H1 (cell line): ENCODE data around the gene GRM8. TPM values are rescaled to one million over a fixed set of nuclear protein-coding genes. Genes with fewer than 3 reads are reported as not detected.

ENCODE experiments used
- CTCF ChIA-PET: fragments of 300-600 bp; sonication (Branson Sonifier 250); formaldehyde crosslinking; loops from one replicate; lab custom pipeline; 2021; ENCODE audit not compliant: partially characterized antibody; lab: Charles Lee
- POLR2A ChIA-PET: fragments of 300-600 bp; sonication (Branson Sonifier 250); formaldehyde crosslinking; loops from one replicate; lab custom pipeline; 2021; ENCODE audit warnings: inconsistent platforms; ENCODE audit not compliant: partially characterized antibody; lab: Charles Lee
- DNase-seq, 2 experiments: peaks; one replicate each; pipeline versions ENCODE4 v3.0.0 to v3.0.0-alpha.2; 2010 to 2022; ENCODE audit warnings: low spot score in 2 of 2, low read depth in 1 of 2, mixed read lengths in 1 of 2
- FAIRE-seq: peaks from 2 replicates; lab custom pipeline; 2011; peaks lifted over from hg19 to GRCh38; lab: Jason Lieb, UNC
- H2AFZ ChIP-seq: 2 replicates; pipeline ENCODE4 v1.8.1; 2012; ENCODE audit warnings: low read length, inconsistent platforms
- H2AK5ac ChIP-seq: 2 replicates; pipeline ENCODE4 v1.6.1; 2013; ENCODE audit warnings: low read depth, low read length
- H2BK120ac ChIP-seq: replicated peaks from 2 replicates; pipeline ENCODE3; 2013; ENCODE audit warnings: low read depth, low read length, inconsistent platforms
- H2BK12ac ChIP-seq: 2 replicates; pipeline ENCODE4 v1.6.1; 2013; ENCODE audit warnings: low read depth, low read length
- H2BK15ac ChIP-seq: 2 replicates; pipeline ENCODE4 v1.6.1; 2013; ENCODE audit warnings: low read length
- H2BK20ac ChIP-seq: 2 replicates; pipeline ENCODE4 v1.6.1; 2013; ENCODE audit warnings: low read length
- H2BK5ac ChIP-seq: 2 replicates; pipeline ENCODE4 v1.6.1; 2013; ENCODE audit warnings: low read depth, low read length
- H3K14ac ChIP-seq: 2 replicates; pipeline ENCODE4 v1.6.1; 2013; ENCODE audit warnings: inconsistent platforms; ENCODE audit not compliant: insufficient read length
- H3K18ac ChIP-seq: 2 replicates; pipeline ENCODE4 v1.6.1; 2013; ENCODE audit warnings: low read length; ENCODE audit errors: extremely low read depth
- H3K23ac ChIP-seq: 2 replicates; pipeline ENCODE4 v1.6.1; 2013; ENCODE audit warnings: inconsistent platforms; ENCODE audit not compliant: insufficient read length
- H3K23me2 ChIP-seq: 2 replicates; pipeline ENCODE4 v1.6.1; 2013; ENCODE audit warnings: low read depth, low read length
- H3K27ac ChIP-seq: 2 replicates; pipeline ENCODE4 v1.6.1; 2011; ENCODE audit warnings: low read depth, low read length, inconsistent platforms
- H3K27me3 ChIP-seq, 4 experiments: replicated peaks in 1 of 4; 1 replicate in 1 of 4; 2 replicates in 3 of 4; pipeline versions ENCODE4 v1.6.1 to v1.8.1; 2011 to 2013; ENCODE audit warnings: low read length in 3 of 4, mild to moderate bottlenecking in 3 of 4, inconsistent platforms in 2 of 4, mixed read lengths in 2 of 4, moderate library complexity in 1 of 4; ENCODE audit not compliant: control insufficient read depth in 3 of 4, insufficient read depth in 3 of 4; ENCODE audit errors: extremely low read depth in 1 of 4
- H3K36me3 ChIP-seq, 4 experiments: 2 replicates each; pipeline versions ENCODE4 v1.6.1 to v1.8.1; 2011 to 2013; ENCODE audit warnings: mild to moderate bottlenecking in 4 of 4, low read length in 3 of 4, moderate library complexity in 2 of 4, control low read depth in 1 of 4, inconsistent platforms in 1 of 4; ENCODE audit not compliant: insufficient read depth in 4 of 4, control insufficient read depth in 2 of 4
- H3K4ac ChIP-seq: replicated peaks from 2 replicates; pipeline ENCODE3; 2013; ENCODE audit warnings: low read length, low read depth, mixed read lengths, inconsistent platforms; ENCODE audit not compliant: insufficient read length
- H3K4me1 ChIP-seq, 4 experiments: replicated peaks in 1 of 4; 1 replicate in 1 of 4; 2 replicates in 3 of 4; pipeline versions ENCODE4 v1.6.1 to v1.8.1; 2011 to 2013; ENCODE audit warnings: low read length in 3 of 4, inconsistent platforms in 2 of 4, mixed read lengths in 1 of 4; ENCODE audit not compliant: insufficient read depth in 4 of 4, control insufficient read depth in 3 of 4
- H3K4me2 ChIP-seq, 2 experiments: 2 replicates each; pipeline versions ENCODE4 v1.6.1 to v1.8.1; 2011 to 2013; ENCODE audit warnings: low read depth in 2 of 2, low read length in 2 of 2, control low read depth in 1 of 2, inconsistent platforms in 1 of 2, mild to moderate bottlenecking in 1 of 2; ENCODE audit not compliant: insufficient read depth in 1 of 2
- H3K4me3 ChIP-seq, 4 experiments: fragments of 200-600, 300-600 bp in 1 of 4; sonication (generic), shearing (Covaris generic), sonication (Bioruptor Twin) in 1 of 4; 2 replicates each; pipeline versions ENCODE4 v1.5.1 to v1.8.1; 2011 to 2016; ENCODE audit warnings: low read length in 4 of 4, low read depth in 3 of 4, control low read depth in 2 of 4, inconsistent platforms in 2 of 4, mild to moderate bottlenecking in 2 of 4, mixed read lengths in 1 of 4, moderate library complexity in 1 of 4; ENCODE audit not compliant: insufficient read depth in 2 of 4; ENCODE audit errors: extremely low read depth in 1 of 4
- H3K56ac ChIP-seq: replicated peaks from 2 replicates; pipeline ENCODE3; 2013; ENCODE audit warnings: low read depth, mild to moderate bottlenecking, mixed read lengths, low read length, inconsistent platforms; ENCODE audit not compliant: insufficient read length
- H3K79me1 ChIP-seq: 2 replicates; pipeline ENCODE4 v1.6.1; 2013; ENCODE audit warnings: low read depth, low read length, control low read depth
- H3K79me2 ChIP-seq, 2 experiments: 2 replicates each; pipeline versions ENCODE4 v1.6.1 to v1.8.1; 2012 to 2013; ENCODE audit warnings: low read length in 2 of 2, mild to moderate bottlenecking in 2 of 2, inconsistent platforms in 1 of 2; ENCODE audit not compliant: insufficient read depth in 2 of 2, control insufficient read depth in 1 of 2
- H3K9ac ChIP-seq, 4 experiments: replicated peaks in 1 of 4; 1 replicate in 1 of 4; 2 replicates in 3 of 4; pipeline versions ENCODE4 v1.6.1 to v1.8.1; 2011 to 2013; ENCODE audit warnings: low read depth in 3 of 4, low read length in 3 of 4, control low read depth in 2 of 4, mild to moderate bottlenecking in 2 of 4, moderate library complexity in 2 of 4, inconsistent platforms in 1 of 4; ENCODE audit errors: extremely low read depth in 1 of 4
- H3K9me3 ChIP-seq, 2 experiments: 2 replicates each; pipeline versions ENCODE4 v1.6.1 to v1.8.1; 2012 to 2013; ENCODE audit warnings: mild to moderate bottlenecking in 2 of 2, moderate library complexity in 2 of 2, control low read depth in 1 of 2, inconsistent platforms in 1 of 2, low read depth in 1 of 2, low read length in 1 of 2, mixed read lengths in 1 of 2; ENCODE audit not compliant: insufficient read depth in 2 of 2
- H4K20me1 ChIP-seq, 2 experiments: replicated peaks in 1 of 2; 2 replicates each; pipeline versions ENCODE3 to v1.8.1; 2011 to 2013; ENCODE audit warnings: inconsistent platforms in 2 of 2, low read length in 2 of 2, mild to moderate bottlenecking in 1 of 2; ENCODE audit not compliant: insufficient read depth in 2 of 2, control insufficient read depth in 1 of 2
- H4K5ac ChIP-seq: 2 replicates; pipeline ENCODE4 v1.6.1; 2013; ENCODE audit warnings: low read length, low read depth, mixed read lengths, inconsistent platforms; ENCODE audit not compliant: insufficient read length
- H4K8ac ChIP-seq: 2 replicates; pipeline ENCODE4 v1.8.0; 2013; ENCODE audit warnings: mild to moderate bottlenecking, moderate library complexity, low read length, inconsistent platforms; ENCODE audit not compliant: insufficient read depth; ENCODE audit errors: extremely low read depth
- H4K91ac ChIP-seq: replicated peaks from 2 replicates; pipeline ENCODE3; 2013; ENCODE audit warnings: low read length, mixed read lengths, inconsistent platforms; ENCODE audit not compliant: insufficient read length
- ASH2L ChIP-seq: fragments of 200-600, 300-600 bp; sonication (generic); IDR thresholded peaks from one replicate; pipeline ENCODE4 v1.7.1; 2017; ENCODE audit warnings: low read length
- BCL11A ChIP-seq, 2 experiments: IDR thresholded peaks; one replicate each; pipeline ENCODE4 v1.6.1; 2011; ENCODE audit warnings: low read depth in 2 of 2, low read length in 2 of 2, mild to moderate bottlenecking in 2 of 2
- CHD2 ChIP-seq: IDR thresholded peaks from 2 replicates; pipeline ENCODE4 v1.6.1; 2012; ENCODE audit warnings: low read length, improper control_type of control experiment
- EGR1 ChIP-seq: IDR thresholded peaks from 2 replicates; pipeline ENCODE4 v1.6.1; 2011; ENCODE audit warnings: low read depth, low read length, borderline replicate concordance
- FOSL1 ChIP-seq: IDR thresholded peaks from 2 replicates; pipeline ENCODE4 v1.6.1; 2011; ENCODE audit warnings: mild to moderate bottlenecking, low read depth, low read length, moderate library complexity; ENCODE audit not compliant: insufficient read depth
- GTF2F1 ChIP-seq: IDR thresholded peaks from 2 replicates; pipeline ENCODE4 v1.6.1; 2012; ENCODE audit warnings: low read depth, low read length, improper control_type of control experiment, borderline replicate concordance
- JUN ChIP-seq: IDR thresholded peaks from 2 replicates; pipeline ENCODE4 v1.6.1; 2011; ENCODE audit warnings: low read depth, mild to moderate bottlenecking, improper control_type of control experiment, low read length
- MAFK ChIP-seq: IDR thresholded peaks from 2 replicates; pipeline ENCODE4 v1.6.1; 2012; ENCODE audit warnings: low read depth, mild to moderate bottlenecking, improper control_type of control experiment, low read length
- RNF2 ChIP-seq: fragments of 200-900, 300-1000 bp; sonication (generic); IDR thresholded peaks from 2 replicates; pipeline ENCODE4 v1.7.1; 2016; ENCODE audit warnings: borderline replicate concordance, low read depth, mild to moderate bottlenecking, antibody characterized with exemption, low read length; ENCODE audit not compliant: poor library complexity, severe bottlenecking; ENCODE audit errors: missing control alignments
- SIN3A ChIP-seq, 2 experiments: IDR thresholded peaks in 1 of 2; conservative IDR thresholded peaks in 1 of 2; 2 replicates each; pipeline ENCODE4 v1.6.1; 2011 to 2012; ENCODE audit warnings: low read length in 2 of 2, improper control_type of control experiment in 1 of 2, low read depth in 1 of 2, mild to moderate bottlenecking in 1 of 2
- SIX5 ChIP-seq: IDR thresholded peaks from 2 replicates; pipeline ENCODE4 v1.6.1; 2011; ENCODE audit warnings: mild to moderate bottlenecking, low read depth, low read length
- SP2 ChIP-seq: IDR thresholded peaks from 2 replicates; pipeline ENCODE4 v1.6.1; 2012; ENCODE audit warnings: mild to moderate bottlenecking, low read length, inconsistent platforms
- SUZ12 ChIP-seq: fragments of 200-600 bp; sonication (generic); IDR thresholded peaks from 2 replicates; pipeline ENCODE4 v1.6.1; 2012; ENCODE audit warnings: mild to moderate bottlenecking, inconsistent platforms, low read length, moderate library complexity, mixed read lengths
- TAF1 ChIP-seq: IDR thresholded peaks from 2 replicates; pipeline ENCODE4 v1.6.1; 2011; ENCODE audit warnings: mild to moderate bottlenecking, low read depth, low read length
- WGBS, 2 experiments: shearing (Covaris generic) in 1 of 2; methylation state at CpG; one replicate each; pipeline versions ENCODE4 v1.1.6 to v1.1.7; 2013 to 2015; ENCODE audit warnings: low lambda C conversion rate in 2 of 2, mixed read lengths in 2 of 2, inconsistent platforms in 1 of 2, low coverage in 1 of 2, missing lambda C conversion rate in 1 of 2; ENCODE audit not compliant: insufficient replicate concordance in 2 of 2, insufficient coverage in 1 of 2, insufficient read length in 1 of 2; ENCODE audit errors: extremely low coverage in 1 of 2, missing lambda C conversion rate in 1 of 2; 5-methylcytosine and 5-hydroxymethylcytosine counted together
- polyA plus RNA-seq, 7 experiments: library from polyadenylated mRNA; depleted of rRNA in 3 of 7; stranded (reverse) in 5 of 7; unstranded in 2 of 7; fragments of >200 nt in 5 of 7; fragments of 200-250 nt in 2 of 7; gene quantifications; 1 replicate in 5 of 7; 2 replicates in 1 of 7; 4 replicates in 1 of 7; pipeline versions ENCODE4 v1.2.1 to v1.2.3, GENCODE V29; 2011 to 2013; ENCODE audit warnings: missing spikeins in 2 of 7, mixed read lengths in 2 of 7
- total RNA-seq: library from RNA; stranded (reverse); fragmentation: NEBNext Ultra II Directional; extraction: Animal tissue kit (Norgen Biotek cat#: 25700); gene quantifications from 2 replicates; pipeline ENCODE4 v1.2.1, GENCODE V29; 2021
- TF ChIP-seq, protein P1 (sequence below): IDR thresholded peaks from 2 replicates; pipeline ENCODE4 v1.6.1; 2012; ENCODE audit warnings: inconsistent platforms

Gene GRM8
- total and polyA plus RNA-seq, 2 of the 8 experiments (the other 6 are each of a cell fraction or from before 2014, with no cell fraction given) = 2.6 to 2.8 TPM

DNA sequence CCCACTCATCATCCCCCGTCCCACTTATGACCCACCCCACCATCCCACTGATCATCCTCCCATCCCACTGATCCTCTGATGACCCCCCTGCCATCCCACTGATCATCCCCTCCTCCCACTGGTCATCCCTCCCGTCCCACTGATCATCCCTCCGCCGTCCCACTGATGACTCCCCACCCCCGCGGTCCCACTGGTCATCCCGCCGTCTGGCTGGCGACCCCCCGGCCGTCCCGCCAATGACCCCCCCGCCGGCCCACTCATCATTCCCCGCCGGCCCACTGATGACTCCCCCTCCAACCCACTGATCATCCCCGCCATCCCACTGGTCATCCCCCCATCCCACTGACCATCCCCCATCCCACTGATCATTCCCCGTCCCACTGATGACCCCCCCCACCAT lies 161.1 kb downstream of the GRM8 start:
- Histone ChIP-seq H3K4me1 (no peaks in the 10 kb centered on the region; a peak in 2 of 7 replicates), H3K4ac (no peak overlapping the region), H4K91ac (no peak overlapping the region), H2BK20ac (no peak overlapping the region), H3K9me3 (no peaks in the 10 kb centered on the region), H3K23ac (no peak overlapping the region), H3K79me1 (no peaks in the 10 kb centered on the region), H3K36me3 (no peaks in the 10 kb centered on the region), H2AK5ac (no peak overlapping the region), H3K56ac (no peak overlapping the region), H3K4me3 (no peak overlapping the region), H3K18ac (no peak overlapping the region), H3K27me3 (no peaks in the 10 kb centered on the region), H2BK5ac (no peak overlapping the region), H4K5ac (no peak overlapping the region), H2BK120ac (no peak overlapping the region), H3K23me2 (no peaks in the 10 kb centered on the region), H2BK12ac (no peak overlapping the region), H3K27ac (no peak overlapping the region), H2AFZ (no peak overlapping the region), H2BK15ac (no peak overlapping the region), H3K14ac (no peak overlapping the region), H4K8ac (no peak overlapping the region; the same call in 1 of the 2 replicates), H3K4me2 (no peak overlapping the region), H3K79me2 (no peaks in the 10 kb centered on the region), H3K9ac (no peak overlapping the region), H4K20me1 (no peaks in the 10 kb centered on the region)
- WGBS, 2 experiments = 96% methylated on average over 5 of the region's 18 CpGs; no CpG with 5 or more reads in 1 of the 2 experiments
- FAIRE-seq = no peak
- ChIA-PET CTCF (no interaction called here), POLR2A (no interaction called here)
- DNase-seq = no peak
- TF ChIP-seq SUZ12 = no peak
- no peak for TF ChIP-seq GTF2F1
- no peak for TF ChIP-seq EGR1
- TF ChIP-seq SIN3A (conservative IDR thresholded peaks at IDR 0.05 in 1 of 2, IDR thresholded peaks at IDR 0.05 in 1 of 2; ENCODE audit: low read depth in 1 of 2, low read length in 2 of 2) = no peak
- TF ChIP-seq, protein P1, sequence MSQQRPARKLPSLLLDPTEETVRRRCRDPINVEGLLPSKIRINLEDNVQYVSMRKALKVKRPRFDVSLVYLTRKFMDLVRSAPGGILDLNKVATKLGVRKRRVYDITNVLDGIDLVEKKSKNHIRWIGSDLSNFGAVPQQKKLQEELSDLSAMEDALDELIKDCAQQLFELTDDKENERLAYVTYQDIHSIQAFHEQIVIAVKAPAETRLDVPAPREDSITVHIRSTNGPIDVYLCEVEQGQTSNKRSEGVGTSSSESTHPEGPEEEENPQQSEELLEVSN = no peak
- TF ChIP-seq MAFK = no peak
- TF ChIP-seq RNF2 = no peak
- TF ChIP-seq TAF1 = no peak
- no peak for TF ChIP-seq JUN
- no peak for TF ChIP-seq ASH2L
- TF ChIP-seq BCL11A (IDR thresholded peaks at IDR 0.05; ENCODE audit: low read depth in 2 of 2, low read length in 2 of 2) = no peak
- no peak for TF ChIP-seq SP2
- TF ChIP-seq SIX5 = no peak
- no peak for TF ChIP-seq CHD2
- TF ChIP-seq FOSL1 = no peak
